ENCODE measurements around the gene MDH2.
"Not testable (repeated sequence)": the region's sequence is repeated elsewhere in the genome, so short reads cannot be mapped to it uniquely, and the experiment has no call there.

DNA sequence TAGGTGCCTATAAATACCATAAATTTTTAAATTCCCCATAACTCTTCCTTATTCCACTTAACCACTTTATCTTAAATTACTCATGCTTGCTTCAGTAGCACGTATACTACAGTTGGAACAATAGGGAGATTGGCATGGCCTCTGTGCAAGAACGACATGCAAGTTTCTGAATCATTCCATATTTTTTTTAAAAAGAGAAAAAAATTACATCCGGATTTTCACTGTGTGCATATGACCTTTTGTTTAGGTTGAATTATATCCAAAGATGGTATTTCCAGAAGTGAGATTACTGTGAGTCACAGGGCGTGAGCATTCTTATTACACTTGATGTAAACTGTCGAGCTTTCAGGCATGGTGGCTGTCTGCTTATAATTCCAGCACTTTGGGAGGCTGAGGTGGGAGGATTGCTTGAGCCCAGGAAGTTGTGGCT is 39.5 kb downstream of the MDH2 start:
- TF ChIP-seq, protein P1, sequence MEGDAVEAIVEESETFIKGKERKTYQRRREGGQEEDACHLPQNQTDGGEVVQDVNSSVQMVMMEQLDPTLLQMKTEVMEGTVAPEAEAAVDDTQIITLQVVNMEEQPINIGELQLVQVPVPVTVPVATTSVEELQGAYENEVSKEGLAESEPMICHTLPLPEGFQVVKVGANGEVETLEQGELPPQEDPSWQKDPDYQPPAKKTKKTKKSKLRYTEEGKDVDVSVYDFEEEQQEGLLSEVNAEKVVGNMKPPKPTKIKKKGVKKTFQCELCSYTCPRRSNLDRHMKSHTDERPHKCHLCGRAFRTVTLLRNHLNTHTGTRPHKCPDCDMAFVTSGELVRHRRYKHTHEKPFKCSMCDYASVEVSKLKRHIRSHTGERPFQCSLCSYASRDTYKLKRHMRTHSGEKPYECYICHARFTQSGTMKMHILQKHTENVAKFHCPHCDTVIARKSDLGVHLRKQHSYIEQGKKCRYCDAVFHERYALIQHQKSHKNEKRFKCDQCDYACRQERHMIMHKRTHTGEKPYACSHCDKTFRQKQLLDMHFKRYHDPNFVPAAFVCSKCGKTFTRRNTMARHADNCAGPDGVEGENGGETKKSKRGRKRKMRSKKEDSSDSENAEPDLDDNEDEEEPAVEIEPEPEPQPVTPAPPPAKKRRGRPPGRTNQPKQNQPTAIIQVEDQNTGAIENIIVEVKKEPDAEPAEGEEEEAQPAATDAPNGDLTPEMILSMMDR (IDR thresholded peaks at IDR 0.05) = not testable (repeated sequence)
- not testable (repeated sequence) for TF ChIP-seq POLR2AphosphoS5 (IDR thresholded peaks at IDR 0.05)
